ENCODE measurements around the gene RBP2.

DNA sequence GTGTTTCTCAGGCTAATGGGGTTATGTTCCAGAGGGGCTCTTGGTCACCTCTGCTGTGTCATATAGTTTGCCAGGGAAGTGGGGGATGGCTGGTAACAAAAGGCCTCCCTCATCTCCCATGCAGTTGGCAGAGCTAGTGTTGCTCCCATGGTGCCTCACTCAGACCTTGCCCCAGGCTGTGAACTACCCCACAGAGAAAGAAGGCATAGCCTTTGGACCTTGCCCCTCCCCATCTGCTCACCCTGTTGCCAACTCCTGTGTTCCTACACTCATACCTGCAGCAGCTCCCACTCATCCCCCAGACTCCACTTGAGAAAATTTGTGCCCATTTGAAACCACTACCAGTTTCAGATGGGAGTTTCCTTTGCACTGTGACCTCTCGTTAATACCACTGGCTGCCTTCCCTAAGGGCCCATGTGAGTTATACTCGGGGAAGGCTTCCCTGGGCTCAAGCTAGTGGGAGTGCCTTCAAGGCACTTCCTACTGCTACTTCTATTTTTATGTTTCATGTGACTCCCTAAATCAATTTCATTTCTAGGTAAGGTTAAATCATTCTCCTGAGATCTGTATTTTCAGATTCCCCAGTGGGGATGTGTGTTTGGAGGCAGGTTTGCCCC lies 61.6 kb downstream of the RBP2 start:
- TF ChIP-seq, protein P1, sequence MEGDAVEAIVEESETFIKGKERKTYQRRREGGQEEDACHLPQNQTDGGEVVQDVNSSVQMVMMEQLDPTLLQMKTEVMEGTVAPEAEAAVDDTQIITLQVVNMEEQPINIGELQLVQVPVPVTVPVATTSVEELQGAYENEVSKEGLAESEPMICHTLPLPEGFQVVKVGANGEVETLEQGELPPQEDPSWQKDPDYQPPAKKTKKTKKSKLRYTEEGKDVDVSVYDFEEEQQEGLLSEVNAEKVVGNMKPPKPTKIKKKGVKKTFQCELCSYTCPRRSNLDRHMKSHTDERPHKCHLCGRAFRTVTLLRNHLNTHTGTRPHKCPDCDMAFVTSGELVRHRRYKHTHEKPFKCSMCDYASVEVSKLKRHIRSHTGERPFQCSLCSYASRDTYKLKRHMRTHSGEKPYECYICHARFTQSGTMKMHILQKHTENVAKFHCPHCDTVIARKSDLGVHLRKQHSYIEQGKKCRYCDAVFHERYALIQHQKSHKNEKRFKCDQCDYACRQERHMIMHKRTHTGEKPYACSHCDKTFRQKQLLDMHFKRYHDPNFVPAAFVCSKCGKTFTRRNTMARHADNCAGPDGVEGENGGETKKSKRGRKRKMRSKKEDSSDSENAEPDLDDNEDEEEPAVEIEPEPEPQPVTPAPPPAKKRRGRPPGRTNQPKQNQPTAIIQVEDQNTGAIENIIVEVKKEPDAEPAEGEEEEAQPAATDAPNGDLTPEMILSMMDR (IDR thresholded peaks at IDR 0.05) = no peak
- TF ChIP-seq EZH2 (IDR thresholded peaks at IDR 0.05) (no peak), EZH2phosphoT487 (IDR thresholded peaks at IDR 0.05) (no peak)
